GM12878 (cell line): ENCODE results near the gene GSTA4. TPM values are rescaled to one million over a fixed set of nuclear protein-coding genes. Genes with fewer than 3 reads are reported as not detected.

Source experiments
- ATAC-seq: fragments of 200-7000 bp; cut with Tn5 transposase; 3 replicates; pipeline ENCODE4 v1.9.1; 2020; ENCODE audit warnings: mild to moderate bottlenecking, moderate library complexity
- BruUV-seq: library from RNA; stranded (reverse); fragments of 400-500 nt; replicated peaks from 2 replicates; lab custom pipeline; 2021; lab: Mats Ljungman, UMichigan
- CTCF ChIA-PET: fragments of 300-600 bp; sonication (Branson Sonifier 250); formaldehyde crosslinking; extraction: SDS; loops from one replicate; lab custom pipeline; 2021; ENCODE audit warnings: inconsistent platforms; lab: Yijun Ruan, JAX
- POLR2A ChIA-PET: fragments of 350-600 bp; formaldehyde crosslinking; extraction: SDS; loops from one replicate; lab custom pipeline; 2021; ENCODE audit warnings: inconsistent platforms; lab: Charles Lee
- RAD21 ChIA-PET: fragments of 300-600 bp; sonication (Branson Sonifier 250); formaldehyde crosslinking; loops from one replicate; lab custom pipeline; 2023; ENCODE audit warnings: antibody characterized with exemption; ENCODE audit not compliant: unreplicated experiment; lab: Charles Lee
- SMC1A ChIA-PET: fragments of 300-600 bp; sonication (Branson Sonifier 250); formaldehyde crosslinking; loops from one replicate; lab custom pipeline; 2023; ENCODE audit not compliant: unreplicated experiment, uncharacterized antibody; lab: Charles Lee
- DNase-seq: peaks from one replicate; pipeline ENCODE4 v3.0.0-alpha.2; 2011; ENCODE audit warnings: low read depth, low spot score
- FAIRE-seq: peaks from 3 replicates; lab custom pipeline; 2011; peaks lifted over from hg19 to GRCh38; lab: Jason Lieb, UNC
- H2AFZ ChIP-seq: 2 replicates; pipeline ENCODE4 v1.6.0; 2011; ENCODE audit warnings: low read depth, low read length, control low read depth; ENCODE audit not compliant: control insufficient read depth
- H3K27ac ChIP-seq: 2 replicates; pipeline ENCODE4 v1.5.1; 2011; ENCODE audit warnings: control low read depth; ENCODE audit not compliant: control insufficient read depth, insufficient read depth
- H3K27me3 ChIP-seq, 2 experiments: replicated peaks in 1 of 2; 2 replicates each; pipeline versions ENCODE4 v1.6.0 to v1.6.1; 2011; ENCODE audit warnings: low read length in 1 of 2; ENCODE audit not compliant: control insufficient read depth in 2 of 2, insufficient read depth in 2 of 2
- H3K36me3 ChIP-seq, 2 experiments: 2 replicates each; pipeline ENCODE4 v1.5.1; 2011; ENCODE audit warnings: low read length in 1 of 2; ENCODE audit not compliant: control insufficient read depth in 2 of 2, insufficient read depth in 2 of 2
- H3K4me1 ChIP-seq: 2 replicates; pipeline ENCODE4 v1.6.1; 2011; ENCODE audit warnings: mild to moderate bottlenecking, low read length, moderate library complexity, mixed read lengths; ENCODE audit not compliant: control insufficient read depth, insufficient read depth
- H3K4me2 ChIP-seq: 2 replicates; pipeline ENCODE4 v1.6.0; 2011; ENCODE audit warnings: control low read depth; ENCODE audit not compliant: control insufficient read depth, insufficient read depth
- H3K4me3 ChIP-seq: fragments of 200-600 bp; sonication (generic); 2 replicates; pipeline ENCODE4 v1.5.1; 2016
- H3K79me2 ChIP-seq: 2 replicates; pipeline ENCODE4 v1.6.0; 2011; ENCODE audit warnings: low read length; ENCODE audit not compliant: control insufficient read depth, insufficient read depth
- H3K9ac ChIP-seq: 2 replicates; pipeline ENCODE4 v1.8.0; 2011; ENCODE audit warnings: low read length, control low read depth, mixed read lengths; ENCODE audit not compliant: control insufficient read depth, insufficient read depth
- H3K9me3 ChIP-seq: replicated peaks from 3 replicates; pipeline ENCODE4 v1.5.1; 2011; ENCODE audit warnings: mild to moderate bottlenecking, low read length; ENCODE audit not compliant: control insufficient read depth, insufficient read depth
- H4K20me1 ChIP-seq: 2 replicates; pipeline ENCODE4 v1.6.0; 2011; ENCODE audit not compliant: control insufficient read depth, insufficient read depth
- BMI1 ChIP-seq: fragments of 450-650 bp; IDR thresholded peaks from 2 replicates; pipeline ENCODE4 v1.6.1; 2016; ENCODE audit warnings: mild to moderate bottlenecking, moderate library complexity, borderline replicate concordance
- CHD4 ChIP-seq: fragments of 200-600 bp; sonication (generic); IDR thresholded peaks from 2 replicates; pipeline ENCODE4 v1.6.1; 2016; ENCODE audit warnings: mild to moderate bottlenecking
- IRF3 ChIP-seq: fragments of 450-650 bp; IDR thresholded peaks from 2 replicates; pipeline ENCODE4 v1.6.1; 2014; ENCODE audit warnings: mild to moderate bottlenecking
- MXI1 ChIP-seq: fragments of 150-350 bp; IDR thresholded peaks from 2 replicates; pipeline ENCODE4 v1.6.1; 2011; ENCODE audit warnings: low read depth, mild to moderate bottlenecking, inconsistent platforms, low read length, improper control_type of control experiment
- POLR2AphosphoS5 ChIP-seq: IDR thresholded peaks from 2 replicates; pipeline ENCODE4 v1.6.1; 2011; ENCODE audit warnings: mild to moderate bottlenecking, low read length, inconsistent platforms
- SKIL ChIP-seq: fragments of 450-650 bp; IDR thresholded peaks from 2 replicates; pipeline ENCODE4 v1.6.1; 2017; ENCODE audit warnings: mild to moderate bottlenecking, low read depth, inconsistent platforms; ENCODE audit not compliant: poor library complexity, severe bottlenecking
- ZNF24 ChIP-seq: fragments of 450-650 bp; IDR thresholded peaks from 2 replicates; pipeline ENCODE4 v1.6.1; 2017; ENCODE audit warnings: antibody characterized with exemption, mild to moderate bottlenecking
- ZNF687 ChIP-seq: fragments of 450-650 bp; IDR thresholded peaks from 2 replicates; pipeline ENCODE4 v1.6.1; 2017; ENCODE audit warnings: mild to moderate bottlenecking, moderate library complexity
- WGBS: methylation state at CpG from one replicate; pipeline ENCODE4 v1.1.6; 2016; ENCODE audit warnings: low lambda C conversion rate; ENCODE audit not compliant: insufficient replicate concordance, insufficient coverage; ENCODE audit errors: missing lambda C conversion rate; 5-methylcytosine and 5-hydroxymethylcytosine counted together
- in situ Hi-C: fragments of 300-500 bp; cut with MboI; formaldehyde crosslinking; loops from 9 replicates; pipeline ENCODE4 v1.14.3; 2018; ENCODE audit warnings: mixed read lengths
- intact Hi-C: fragments of 100-400 bp; cut with micrococcal nuclease; formaldehyde crosslinking; loops from one replicate; pipeline ENCODE4 v1.14.2; 2022; ENCODE audit not compliant: unreplicated experiment
- polyA plus RNA-seq, 11 experiments: library from polyadenylated mRNA; depleted of rRNA in 4 of 11; unstranded in 6 of 11; stranded (reverse) in 5 of 11; fragments of >200 nt; fragmentation: Nextera tagmentation in 4 of 11; fragmentation: Illumina TruSeq in 1 of 11; extraction: Ambion mirVana in 4 of 11; extraction: Trizol in 1 of 11; gene quantifications; 1 replicate in 1 of 11; 2 replicates in 10 of 11; pipeline versions ENCODE4 v1.2.1 to v1.2.3, GENCODE V29; 2011 to 2016; ENCODE audit warnings: inconsistent platforms in 2 of 11, missing spikeins in 2 of 11, low read depth in 1 of 11
- total RNA-seq, 4 experiments: library from RNA; depleted of rRNA in 3 of 4; stranded (reverse); fragments of >200 nt in 3 of 4; fragmentation: Illumina TruSeq in 1 of 4; extraction: Trizol in 1 of 4; gene quantifications; 2 replicates each; pipeline versions ENCODE4 v1.2.1 to v1.2.3, GENCODE V29; 2013 to 2021
- TF ChIP-seq, protein P1 (sequence below): IDR thresholded peaks from 2 replicates; pipeline ENCODE4 v1.6.1; 2011; ENCODE audit warnings: borderline replicate concordance, low read depth, mild to moderate bottlenecking, moderate library complexity, mixed read lengths, low read length; ENCODE audit not compliant: insufficient read depth; ENCODE audit errors: extremely low read length

Gene GSTA4
- total and polyA plus RNA-seq, 10 of the 15 experiments (the other 5 are each of a cell fraction or from before 2014, with no cell fraction given) = 1.9 to 9.7 (median 4.4) TPM

- FAIRE-seq (no peak), DNase-seq (no peak), ATAC-seq (no peak)
- H3K79me2 ChIP-seq = no peaks in the 10 kb centered on the region
- CTCF ChIA-PET = interaction anchor here (1.0 kb wide), 2 partner anchors 19 to 80 kb away, joined by 3 read pairs; no protein-coding TSS in a partner anchor
- in situ Hi-C loops (no loop called here), intact Hi-C loops (no loop called here)
- H4K20me1 ChIP-seq = no peaks in the 10 kb centered on the region; the same call in 1 of the 2 replicates
- no peak overlapping the region for H3K4me2 ChIP-seq
- RAD21 ChIA-PET = no interaction called here
- no peaks in the 10 kb centered on the region; a peak in 1 of 4 replicates for H3K36me3 ChIP-seq
- no peaks in the 10 kb centered on the region for H3K27me3 ChIP-seq
- POLR2A ChIA-PET = no interaction called here
- WGBS = 67% methylated on average over 3 of the region's 3 CpGs
- H3K4me3 ChIP-seq = no peak overlapping the region
- SMC1A ChIA-PET = no interaction called here
- H2AFZ ChIP-seq = no peak overlapping the region
- no peaks in the 10 kb centered on the region for H3K4me1 ChIP-seq
- no TSS peak for BruUV-seq
- no peaks in the 10 kb centered on the region for H3K9me3 ChIP-seq
- H3K27ac ChIP-seq = no peak overlapping the region
- no peak overlapping the region for H3K9ac ChIP-seq
- TF ChIP-seq IRF3 (no peak), CHD4 (no peak), ZNF24 (no peak), POLR2AphosphoS5 (no peak), MXI1 (no peak), BMI1 (no peak), SKIL (no peak), ZNF687 (no peak)
- TF ChIP-seq, protein P1, sequence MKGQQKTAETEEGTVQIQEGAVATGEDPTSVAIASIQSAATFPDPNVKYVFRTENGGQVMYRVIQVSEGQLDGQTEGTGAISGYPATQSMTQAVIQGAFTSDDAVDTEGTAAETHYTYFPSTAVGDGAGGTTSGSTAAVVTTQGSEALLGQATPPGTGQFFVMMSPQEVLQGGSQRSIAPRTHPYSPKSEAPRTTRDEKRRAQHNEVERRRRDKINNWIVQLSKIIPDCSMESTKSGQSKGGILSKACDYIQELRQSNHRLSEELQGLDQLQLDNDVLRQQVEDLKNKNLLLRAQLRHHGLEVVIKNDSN = no peak
These were observed 34.7 kb upstream of the GSTA4 start for GRCh38 chr6:53029761-53030160.
